ENCODE measurements around the gene CIPC. TPM values are rescaled to one million over a fixed set of nuclear protein-coding genes. Genes with fewer than 3 reads are reported as not detected.

The CIPC gene
- total and polyA plus RNA-seq, 9 of the 15 experiments (the other 6 are each of a cell fraction or from before 2014, with no cell fraction given) = 5.0 to 16.9 (median 10.7) TPM

DNA sequence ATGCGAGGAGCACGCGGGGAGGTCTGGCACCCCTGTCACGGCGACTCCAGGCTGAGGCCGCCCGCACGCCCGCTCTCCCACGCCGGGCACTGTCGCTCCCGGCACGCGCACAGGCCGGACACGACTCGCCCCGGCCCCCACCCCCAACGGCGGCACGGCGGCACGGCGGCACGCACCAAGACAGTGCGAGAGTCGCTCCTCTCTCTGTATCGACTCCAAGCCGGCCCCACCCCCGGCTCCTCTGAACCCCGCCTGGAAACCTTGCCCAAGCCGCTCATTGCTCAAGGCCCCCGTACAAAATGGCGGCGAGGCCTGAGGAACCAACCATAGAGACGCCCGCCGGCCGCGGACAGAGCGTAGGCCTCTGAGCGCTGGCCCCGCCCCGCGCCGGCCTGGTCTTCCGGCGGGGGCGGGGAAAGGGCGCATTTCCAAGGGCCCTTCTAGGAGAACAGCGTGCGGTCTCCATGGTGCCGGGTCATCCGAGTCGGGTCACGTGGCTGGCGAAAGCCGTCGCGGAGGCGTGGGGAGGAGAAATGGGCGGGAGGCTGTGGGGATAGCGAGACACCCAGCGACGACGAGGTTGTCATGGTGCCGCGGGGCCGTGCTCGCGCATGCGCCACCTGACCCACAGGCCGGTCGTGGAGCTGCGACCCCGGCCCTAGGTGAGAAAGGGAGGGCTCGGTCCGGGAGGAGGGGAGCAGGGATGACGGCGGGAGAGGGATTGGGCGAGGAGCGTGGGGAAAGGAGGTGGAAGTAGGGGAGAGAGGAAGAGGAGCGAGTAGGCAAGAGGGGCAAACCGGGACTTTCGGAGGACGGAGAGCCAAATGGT is at the start of gene CIPC (continued):
- TF ChIP-seq RBM34 (IDR thresholded peaks at IDR 0.05; ENCODE audit: borderline replicate concordance, insufficient read depth, low read length) (no peak), MEF2A (IDR thresholded peaks at IDR 0.05; ENCODE audit: control insufficient read depth, low read depth, low read length) (no peak), MTA1 (IDR thresholded peaks at IDR 0.05; ENCODE audit: borderline replicate concordance) (no peak), LCOR (CRISPR knock-in tag; IDR thresholded peaks at IDR 0.05) (no peak; the same call in 1 of the 2 replicates), NBN (IDR thresholded peaks at IDR 0.05; ENCODE audit: low read depth) (no peak), FIP1L1 (IDR thresholded peaks at IDR 0.05; ENCODE audit: low read depth, low read length, poor library complexity, severe bottlenecking) (peak; percentile 60), HDAC1 (IDR thresholded peaks at IDR 0.05) (peak in 1 of 2 experiments; percentile 86; a peak in 2 of 4 replicates), TAF9B (IDR thresholded peaks at IDR 0.05; ENCODE audit: partially characterized antibody) (no peak), NFE2 (IDR thresholded peaks at IDR 0.05; ENCODE audit: low read depth) (no peak), MIER1 (IDR thresholded peaks at IDR 0.05; ENCODE audit: low read depth) (no peak), PHB (CRISPR knock-in tag; IDR thresholded peaks at IDR 0.05) (no peak), MTA2 (IDR thresholded peaks at IDR 0.05; ENCODE audit: low read depth) (no peak), POLR2AphosphoS2 (IDR thresholded peaks at IDR 0.05; ENCODE audit: low read length) (no peak), TAF1 (IDR thresholded peaks at IDR 0.05; ENCODE audit: control insufficient read depth, extremely low read depth, insufficient read depth, low read length, severe bottlenecking) (peak; percentile 81), ZNF212 (CRISPR knock-in tag; IDR thresholded peaks at IDR 0.05) (no peak), HNRNPK (IDR thresholded peaks at IDR 0.05; ENCODE audit: low read depth, low read length, poor library complexity, severe bottlenecking) (no peak)
- TF ChIP-seq, protein P1, sequence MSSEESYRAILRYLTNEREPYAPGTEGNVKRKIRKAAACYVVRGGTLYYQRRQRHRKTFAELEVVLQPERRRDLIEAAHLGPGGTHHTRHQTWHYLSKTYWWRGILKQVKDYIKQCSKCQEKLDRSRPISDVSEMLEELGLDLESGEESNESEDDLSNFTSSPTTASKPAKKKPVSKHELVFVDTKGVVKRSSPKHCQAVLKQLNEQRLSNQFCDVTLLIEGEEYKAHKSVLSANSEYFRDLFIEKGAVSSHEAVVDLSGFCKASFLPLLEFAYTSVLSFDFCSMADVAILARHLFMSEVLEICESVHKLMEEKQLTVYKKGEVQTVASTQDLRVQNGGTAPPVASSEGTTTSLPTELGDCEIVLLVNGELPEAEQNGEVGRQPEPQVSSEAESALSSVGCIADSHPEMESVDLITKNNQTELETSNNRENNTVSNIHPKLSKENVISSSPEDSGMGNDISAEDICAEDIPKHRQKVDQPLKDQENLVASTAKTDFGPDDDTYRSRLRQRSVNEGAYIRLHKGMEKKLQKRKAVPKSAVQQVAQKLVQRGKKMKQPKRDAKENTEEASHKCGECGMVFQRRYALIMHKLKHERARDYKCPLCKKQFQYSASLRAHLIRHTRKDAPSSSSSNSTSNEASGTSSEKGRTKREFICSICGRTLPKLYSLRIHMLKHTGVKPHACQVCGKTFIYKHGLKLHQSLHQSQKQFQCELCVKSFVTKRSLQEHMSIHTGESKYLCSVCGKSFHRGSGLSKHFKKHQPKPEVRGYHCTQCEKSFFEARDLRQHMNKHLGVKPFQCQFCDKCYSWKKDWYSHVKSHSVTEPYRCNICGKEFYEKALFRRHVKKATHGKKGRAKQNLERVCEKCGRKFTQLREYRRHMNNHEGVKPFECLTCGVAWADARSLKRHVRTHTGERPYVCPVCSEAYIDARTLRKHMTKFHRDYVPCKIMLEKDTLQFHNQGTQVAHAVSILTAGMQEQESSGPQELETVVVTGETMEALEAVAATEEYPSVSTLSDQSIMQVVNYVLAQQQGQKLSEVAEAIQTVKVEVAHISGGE (CRISPR knock-in tag; IDR thresholded peaks at IDR 0.05) = no peak
